ENCODE data around the gene OR52N4.

- TF ChIP-seq POLR2A (IDR thresholded peaks at IDR 0.05) (no peak), CTCF (IDR thresholded peaks at IDR 0.05 in 8 of 11, conservative IDR thresholded peaks at IDR 0.05 in 3 of 11) (no peak)
Measured at GRCh38 chr11:5746614-5747013, 7.4 kb upstream of the OR52N4 start.
